NCI-H2081 (cell line): Measurements from ENCODE around the gene PARD3B.

Source experiments
- DNase-seq, 2 experiments: peaks; one replicate each; lab custom pipeline; 2025; lab: John Stamatoyannopoulos, UW

The PARD3B gene

GRCh38 chr2:204657024-204657423, 111.7 kb downstream of the PARD3B start:
- no peak for DNase-seq

GRCh38 chr2:204662956-204663355, 117.7 kb downstream of the PARD3B start:
- DNase-seq = no peak

GRCh38 chr2:204663816-204664425, 118.6 kb downstream of the PARD3B start:
- DNase-seq = no peak

GRCh38 chr2:204664708-204665121, 119.4 kb downstream of the PARD3B start:
- no peak for DNase-seq

- no peak for DNase-seq
Observed at GRCh38 chr2:204665207-204665606, 119.9 kb downstream of the PARD3B start.

- no peak for DNase-seq
Observed at GRCh38 chr2:204665771-204666170, 120.5 kb downstream of the PARD3B start.

- DNase-seq = no peak
Observed at GRCh38 chr2:204667990-204668389, 122.7 kb downstream of the PARD3B start.

- no peak for DNase-seq
Observed at GRCh38 chr2:204669382-204669781, 124.1 kb downstream of the PARD3B start.

GRCh38 chr2:204670124-204670523, 124.8 kb downstream of the PARD3B start:
- DNase-seq = peak in 1 of 2 experiments; percentile 4

GRCh38 chr2:204670756-204671155, 125.5 kb downstream of the PARD3B start:
- DNase-seq = no peak

- DNase-seq = no peak
Observed at GRCh38 chr2:204672772-204673171, 127.5 kb downstream of the PARD3B start.

GRCh38 chr2:204673877-204674276, 128.6 kb downstream of the PARD3B start:
- DNase-seq = no peak

- DNase-seq = no peak
Observed at GRCh38 chr2:204678031-204678430, 132.8 kb downstream of the PARD3B start.

GRCh38 chr2:204680576-204680975, 135.3 kb downstream of the PARD3B start:
- no peak for DNase-seq

- no peak for DNase-seq
Observed at GRCh38 chr2:204681412-204681811, 136.1 kb downstream of the PARD3B start.

GRCh38 chr2:204683384-204683783, 138.1 kb downstream of the PARD3B start:
- DNase-seq = no peak

- no peak for DNase-seq
Observed at GRCh38 chr2:204686406-204686805, 141.1 kb downstream of the PARD3B start.

GRCh38 chr2:204687776-204688175, 142.5 kb downstream of the PARD3B start:
- no peak for DNase-seq

GRCh38 chr2:204691911-204692510, 146.7 kb downstream of the PARD3B start:
- DNase-seq = peak; percentile 54 to 70

GRCh38 chr2:204692790-204693189, 147.5 kb downstream of the PARD3B start:
- DNase-seq = no peak

- DNase-seq = no peak
Observed at GRCh38 chr2:204693262-204693661, 148.0 kb downstream of the PARD3B start.

- no peak for DNase-seq
Observed at GRCh38 chr2:204695506-204695905, 150.2 kb downstream of the PARD3B start.

GRCh38 chr2:204696124-204696523, 150.8 kb downstream of the PARD3B start:
- DNase-seq = no peak
